Measurements from ENCODE around the gene TPK1.
"Not testable (repeated sequence)": the region's sequence is repeated elsewhere in the genome, so short reads cannot be mapped to it uniquely, and the experiment has no call there.

TPK1 gene

DNA sequence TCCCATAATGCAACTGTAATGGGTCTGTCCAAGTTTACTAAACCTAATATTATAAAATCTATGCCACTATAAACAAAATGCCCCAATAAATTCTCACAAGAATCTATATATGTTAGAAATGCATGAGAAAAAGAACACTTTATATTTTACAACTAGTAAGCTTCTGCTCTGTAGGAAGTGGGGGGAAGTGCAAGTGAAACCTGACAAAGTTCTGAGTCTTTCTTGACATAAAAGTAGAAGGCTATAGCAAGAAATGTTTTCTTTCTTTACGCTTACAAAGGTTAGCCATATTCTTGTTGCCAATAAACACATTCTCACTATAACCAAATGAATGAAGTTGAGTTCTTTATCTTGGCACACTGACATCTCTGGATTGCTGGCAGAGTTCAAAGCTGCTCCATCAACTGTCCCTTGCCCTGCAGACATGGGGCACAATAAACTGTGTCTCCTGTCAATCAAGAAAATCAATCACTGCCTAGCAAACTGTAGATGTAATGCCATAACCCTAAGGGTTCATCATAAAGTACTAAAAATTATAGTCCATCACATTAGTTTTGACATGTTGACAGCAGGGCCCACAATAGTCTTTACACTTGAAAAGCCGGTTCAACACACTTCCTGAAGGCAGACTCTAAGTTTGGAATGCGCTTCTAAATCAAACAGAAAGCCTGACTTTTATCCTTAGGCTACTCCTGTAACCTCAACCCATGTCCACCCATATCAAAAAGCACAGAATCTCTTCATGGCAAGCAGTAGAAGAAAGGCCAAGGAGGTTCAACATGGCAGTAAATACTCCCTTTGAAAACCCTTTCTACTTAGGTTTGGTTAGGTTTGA lies 58.6 kb downstream of the TPK1 start:
- no peak for DNase-seq (ENCODE audit: low read depth)

DNA sequence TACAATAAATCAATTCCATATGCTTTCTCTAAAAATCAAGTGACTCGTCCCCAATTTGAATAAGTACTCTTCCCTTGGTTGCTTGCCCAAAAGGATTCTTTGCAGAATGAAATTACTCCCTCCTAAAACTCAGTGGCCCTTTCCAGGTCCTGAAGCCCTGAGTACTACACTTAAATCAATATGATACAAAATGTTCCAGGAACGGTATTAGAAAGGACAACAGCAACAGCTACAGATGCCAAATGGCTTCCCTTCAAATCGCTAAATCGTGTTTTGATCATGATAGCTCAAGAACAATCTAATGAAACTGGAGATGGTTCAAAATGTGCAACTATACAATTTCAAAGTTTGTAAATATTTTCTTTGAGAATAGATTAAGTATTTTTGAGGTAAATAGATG lies 59.4 kb downstream of the TPK1 start:
- DNase-seq (ENCODE audit: low read depth): no peak

DNA sequence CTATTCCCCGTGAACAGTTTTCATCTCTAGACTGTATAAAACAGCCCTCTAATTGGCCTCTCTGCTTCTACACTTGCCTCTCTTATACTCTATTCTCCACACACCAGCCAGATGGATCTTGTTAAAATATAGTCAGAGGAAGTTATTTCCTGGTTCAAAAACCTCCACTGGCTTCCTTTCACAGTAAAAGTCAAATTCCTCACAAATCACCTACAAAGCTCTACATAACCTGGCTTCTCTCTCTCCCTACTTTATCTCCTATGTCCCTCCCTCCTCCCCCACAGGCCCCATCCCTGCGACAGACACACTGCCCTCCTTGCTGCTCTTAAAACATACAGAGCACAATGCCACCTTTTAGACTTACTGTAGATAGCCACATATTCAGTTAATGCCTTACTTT lies 60.1 kb downstream of the TPK1 start:
- no peak for DNase-seq (ENCODE audit: low read depth)

DNA sequence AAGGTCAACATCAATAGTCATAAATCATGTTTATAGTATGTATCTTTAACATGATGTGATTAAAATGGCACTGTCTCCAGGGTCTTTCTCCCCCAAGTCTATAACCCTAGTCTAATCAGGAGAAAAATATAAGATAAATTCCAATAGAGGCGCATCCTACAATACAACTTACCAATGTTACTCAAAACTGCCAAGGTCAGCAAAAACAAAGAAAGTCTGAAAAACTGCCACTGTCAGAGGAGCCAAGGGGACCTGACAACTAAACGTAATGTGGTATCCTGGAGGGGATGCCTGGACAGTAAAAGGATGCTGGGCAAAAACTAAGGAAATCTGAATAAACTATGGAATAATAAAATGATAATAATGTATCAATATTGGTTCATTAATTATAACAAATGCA lies 63.9 kb downstream of the TPK1 start:
- no peak for DNase-seq (ENCODE audit: low read depth)

DNA sequence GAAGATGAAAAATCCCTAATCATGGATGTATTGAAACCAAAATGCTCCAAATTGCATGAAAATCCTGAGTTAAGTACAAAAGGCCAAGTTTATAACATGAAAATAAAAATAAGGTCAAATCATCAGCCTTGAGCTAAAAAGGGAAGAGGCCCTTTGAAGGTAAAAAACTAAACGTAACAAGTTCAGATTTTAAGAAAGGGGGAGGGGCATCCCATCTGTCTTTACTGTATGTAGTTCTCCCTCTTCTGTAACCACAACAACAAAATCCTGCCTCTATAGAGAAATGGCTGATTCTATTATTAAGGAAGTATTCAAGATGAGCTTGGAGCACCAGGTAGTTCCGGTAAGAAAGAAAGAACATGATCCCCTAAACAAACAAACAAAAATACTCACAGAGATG lies 64.7 kb downstream of the TPK1 start:
- DNase-seq (ENCODE audit: low read depth): no peak

DNA sequence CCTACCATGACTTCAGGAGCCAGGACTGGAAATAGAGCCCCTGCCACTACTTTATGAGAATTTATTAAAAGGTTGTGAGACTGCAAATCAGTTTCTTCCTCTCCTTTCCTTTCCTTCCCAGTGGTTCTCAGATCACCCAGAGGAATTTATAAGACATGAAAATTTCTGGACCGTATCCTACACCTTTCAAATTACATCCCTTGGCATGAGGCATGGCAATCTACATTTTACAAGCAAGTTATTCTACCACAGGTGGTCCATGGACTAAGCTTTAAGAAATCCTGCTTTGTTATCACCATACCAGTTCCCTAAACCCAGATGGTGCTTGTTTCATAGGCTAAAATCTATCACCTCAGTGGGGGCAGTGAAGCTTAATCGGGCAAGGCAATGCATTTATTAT lies 66.5 kb downstream of the TPK1 start:
- DNase-seq (ENCODE audit: low read depth): no peak

DNA sequence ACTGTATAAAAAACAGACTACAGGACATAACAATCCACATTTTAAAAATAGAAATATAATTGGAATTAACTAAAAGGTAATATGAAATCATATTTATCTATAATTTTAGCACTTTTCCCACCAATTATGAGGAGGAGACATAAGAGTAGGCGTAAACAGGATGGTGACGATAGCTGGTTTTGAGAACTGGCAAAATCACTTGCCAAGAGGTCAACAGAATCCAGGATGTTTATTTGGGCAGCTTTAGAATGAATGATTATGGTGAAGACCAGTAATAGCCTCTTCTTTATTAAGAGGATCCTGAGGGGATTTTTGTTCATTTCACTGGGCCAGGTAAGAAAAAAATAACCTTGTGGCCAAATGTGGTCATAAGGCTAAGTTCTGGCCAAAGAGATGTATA lies 67.2 kb downstream of the TPK1 start:
- no peak for DNase-seq (ENCODE audit: low read depth)

DNA sequence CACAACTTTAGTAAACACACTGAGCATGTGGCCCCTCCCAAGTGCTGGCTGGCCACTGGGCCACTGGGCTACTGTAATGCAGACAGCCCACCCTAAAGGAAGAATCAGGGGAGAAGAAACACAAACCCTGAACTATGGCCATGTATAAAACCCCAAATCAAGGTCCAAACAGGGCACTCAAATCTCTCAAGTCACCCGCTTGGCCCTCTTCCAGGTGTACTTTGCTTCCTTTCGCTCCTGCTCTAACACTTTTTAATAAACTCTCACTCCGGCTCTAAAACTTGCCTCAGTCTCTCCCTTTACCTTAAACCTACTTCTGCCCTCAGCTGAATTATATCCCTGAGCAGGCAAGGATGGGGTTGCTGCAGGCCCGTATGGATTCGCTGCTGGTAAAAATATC lies 72.6 kb downstream of the TPK1 start:
- no peak for DNase-seq (ENCODE audit: low read depth)

DNA sequence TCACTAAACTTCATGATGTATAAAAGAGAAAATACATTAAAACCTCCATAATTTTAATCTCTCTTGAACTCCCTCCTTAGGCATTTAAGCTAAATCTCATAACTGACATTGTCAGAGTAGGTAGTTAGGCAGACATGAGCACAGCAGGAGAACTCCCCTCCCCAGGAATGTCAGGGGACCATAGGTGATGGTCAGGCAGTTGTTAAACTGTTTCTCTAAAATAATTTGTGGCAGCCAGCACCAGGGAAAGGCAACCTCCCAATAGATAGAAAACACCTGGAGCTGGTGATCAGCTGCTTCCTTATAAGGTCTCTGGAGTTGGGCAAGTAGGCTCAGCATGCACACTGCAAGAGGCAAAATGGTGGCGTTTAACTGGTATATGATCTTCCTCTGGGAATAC lies 73.0 kb downstream of the TPK1 start:
- DNase-seq (ENCODE audit: low read depth): no peak

DNA sequence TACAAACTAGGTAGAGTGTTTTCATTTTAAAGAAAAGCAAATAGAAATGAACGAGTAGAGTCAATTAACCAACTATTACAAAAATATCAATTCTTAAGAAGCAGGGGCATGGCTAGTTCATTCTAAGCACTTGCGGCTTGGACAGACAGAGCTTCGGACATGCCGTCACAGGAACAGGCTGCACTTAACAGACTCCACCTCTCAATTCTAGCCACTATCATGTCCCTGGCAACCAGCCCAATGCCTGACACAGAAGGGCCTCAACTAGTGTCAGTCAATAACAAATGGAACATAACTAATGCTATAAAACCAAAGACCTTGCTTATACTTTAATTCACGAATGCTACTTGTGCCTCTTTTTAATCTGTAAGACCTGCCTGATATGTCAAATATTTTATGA lies 74.4 kb downstream of the TPK1 start:
- no peak for DNase-seq (ENCODE audit: low read depth)

DNA sequence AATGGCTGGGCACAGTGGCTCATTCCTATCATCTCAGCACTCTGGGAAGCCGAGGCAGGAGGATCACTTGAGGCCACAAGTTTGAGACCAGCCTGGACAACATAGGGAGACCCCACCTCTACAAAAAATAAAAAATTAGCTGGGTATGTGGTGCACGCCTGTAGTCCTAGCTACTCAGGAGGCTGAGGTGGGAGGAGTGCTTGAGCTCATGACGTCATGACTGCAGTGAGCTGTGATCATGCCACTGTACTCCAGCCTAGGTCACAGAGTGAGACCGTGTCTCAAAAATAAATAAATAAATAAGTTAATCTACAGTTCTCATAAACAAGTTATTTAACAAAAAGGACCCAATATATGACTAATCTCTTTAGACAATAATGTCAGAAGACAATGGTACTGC lies 76.2 kb downstream of the TPK1 start:
- DNase-seq (ENCODE audit: low read depth): no peak

DNA sequence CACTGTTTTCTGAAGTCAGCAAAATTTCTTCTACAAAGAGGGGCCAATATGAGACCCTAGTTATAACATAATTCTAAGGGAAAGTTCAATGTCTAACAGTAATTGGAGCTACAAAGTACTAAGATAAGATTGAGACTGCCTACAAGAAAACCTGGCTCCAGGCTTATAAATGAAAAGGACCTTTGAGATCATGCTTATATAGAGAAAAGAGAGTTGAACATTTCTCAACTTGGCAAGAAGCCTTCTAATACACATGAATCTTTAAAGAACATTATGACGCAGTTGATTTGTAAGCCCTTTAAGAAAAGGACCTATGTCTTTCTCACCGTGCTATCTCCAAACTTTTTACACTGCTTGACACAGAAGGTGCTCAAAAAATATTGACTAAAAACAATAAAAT lies 87.9 kb downstream of the TPK1 start:
- no peak for DNase-seq (ENCODE audit: low read depth)

DNA sequence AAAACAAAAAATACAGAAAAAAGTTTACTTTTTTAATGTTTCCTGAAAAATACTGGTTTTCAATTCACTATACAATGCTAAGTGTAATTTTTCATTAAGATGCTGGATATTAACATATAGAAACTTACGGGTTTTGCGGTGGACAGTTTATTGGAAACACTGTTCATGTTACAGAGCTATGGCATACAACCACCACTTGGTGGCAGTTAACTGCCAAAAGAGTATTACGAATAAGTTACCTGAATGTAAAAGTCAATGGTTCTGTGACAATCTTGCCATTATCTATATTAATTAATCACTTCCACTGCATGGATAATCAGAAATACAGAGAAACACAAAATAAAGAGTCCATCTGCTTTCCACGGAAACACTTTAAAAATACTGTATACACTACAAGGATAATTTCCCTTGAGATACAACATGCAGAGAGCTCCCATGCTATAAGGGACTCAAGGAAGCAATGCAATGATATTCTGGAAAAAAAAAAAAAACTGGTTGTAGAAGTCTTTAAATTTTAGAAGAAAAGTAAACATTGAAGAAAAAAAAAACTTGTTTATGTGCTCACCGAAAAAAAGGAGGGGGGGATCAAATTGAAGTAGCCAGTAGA lies 97.0 kb downstream of the TPK1 start:
- DNase-seq (ENCODE audit: low read depth): no peak

DNA sequence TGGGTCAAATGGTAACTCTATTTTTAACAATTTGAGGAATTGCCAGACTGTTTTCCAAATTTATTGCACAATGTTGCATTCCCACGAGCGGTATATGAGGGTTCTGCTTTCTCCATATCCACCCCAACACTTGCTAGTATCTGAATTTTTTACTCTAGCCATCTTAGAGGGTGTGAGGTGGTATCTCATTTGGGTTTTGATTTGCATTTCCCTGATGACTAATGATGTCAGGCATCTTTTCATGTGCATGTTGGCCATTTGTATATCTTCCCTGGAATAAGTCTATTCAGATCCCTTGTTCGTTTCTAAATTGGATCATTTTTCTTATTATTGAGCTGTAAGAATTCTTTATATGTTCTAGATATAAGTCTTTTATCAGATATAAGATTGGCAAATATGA lies 97.7 kb downstream of the TPK1 start:
- DNase-seq (ENCODE audit: low read depth): no peak

DNA sequence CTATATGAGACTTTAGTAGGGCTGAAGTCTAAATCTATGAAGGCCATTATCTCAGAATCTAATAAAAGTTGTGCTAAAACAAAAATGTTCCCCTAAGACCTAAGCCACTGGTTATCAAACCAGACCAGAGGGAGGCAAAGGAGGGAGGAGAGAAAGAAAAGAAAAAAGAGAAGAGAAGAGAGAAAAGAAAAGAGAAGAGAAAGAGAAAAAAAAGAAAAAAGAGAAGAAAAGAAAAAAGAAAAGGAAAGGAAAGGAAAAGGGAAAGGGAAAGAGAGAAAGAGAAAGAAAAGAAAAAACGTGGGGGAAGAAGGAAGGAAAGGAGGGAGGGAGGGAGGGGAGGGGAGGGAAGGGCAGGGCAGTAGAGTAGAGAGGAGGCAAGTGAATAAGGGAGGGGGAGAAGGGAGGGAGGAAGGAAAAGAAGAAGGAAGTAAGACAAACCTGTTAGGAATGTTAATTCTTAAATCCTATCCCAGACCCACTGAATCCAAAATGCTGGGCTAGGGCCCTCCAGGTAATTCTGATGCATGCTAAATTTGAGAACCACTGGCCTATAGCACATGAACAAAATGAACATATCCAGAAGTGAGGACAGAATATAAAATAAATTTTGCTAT lies 98.9 kb downstream of the TPK1 start:
- no peak for DNase-seq (ENCODE audit: low read depth)

DNA sequence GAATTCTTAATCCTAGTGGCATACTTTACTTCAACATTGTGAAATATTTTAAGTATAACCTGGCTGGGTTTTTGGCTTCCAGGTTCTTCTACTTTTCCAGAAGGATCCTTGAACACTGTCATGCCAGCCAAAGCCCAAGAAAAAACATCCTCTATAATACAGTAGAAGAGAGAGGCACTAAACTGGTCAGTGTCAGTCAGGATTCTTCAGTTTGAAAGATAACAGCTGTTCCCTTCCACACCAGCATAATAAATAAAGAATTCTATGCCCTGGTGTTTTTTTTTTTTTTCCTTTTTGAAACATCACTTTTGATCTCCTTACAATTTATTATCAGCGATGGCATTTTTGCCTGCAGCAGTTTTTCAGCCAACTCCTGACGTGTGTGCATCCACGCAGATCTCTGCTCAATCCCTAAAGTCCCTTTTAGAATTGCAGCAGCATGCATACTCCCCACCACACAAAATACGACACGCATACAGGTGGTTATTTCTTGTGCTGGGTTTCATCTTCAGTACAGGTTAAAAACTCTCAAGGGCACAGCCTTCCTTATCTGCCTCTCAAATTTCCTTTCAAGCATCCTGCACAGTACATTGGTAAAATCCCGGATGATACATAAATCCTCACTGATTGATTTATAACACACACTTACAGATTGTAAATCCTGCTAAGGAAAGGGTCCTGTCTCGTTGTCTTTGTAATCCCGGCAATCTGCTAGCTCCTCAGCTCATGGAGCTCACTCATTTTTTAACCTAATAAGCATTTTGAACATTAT lies 100.2 kb downstream of the TPK1 start:
- DNase-seq (ENCODE audit: low read depth): no peak

DNA sequence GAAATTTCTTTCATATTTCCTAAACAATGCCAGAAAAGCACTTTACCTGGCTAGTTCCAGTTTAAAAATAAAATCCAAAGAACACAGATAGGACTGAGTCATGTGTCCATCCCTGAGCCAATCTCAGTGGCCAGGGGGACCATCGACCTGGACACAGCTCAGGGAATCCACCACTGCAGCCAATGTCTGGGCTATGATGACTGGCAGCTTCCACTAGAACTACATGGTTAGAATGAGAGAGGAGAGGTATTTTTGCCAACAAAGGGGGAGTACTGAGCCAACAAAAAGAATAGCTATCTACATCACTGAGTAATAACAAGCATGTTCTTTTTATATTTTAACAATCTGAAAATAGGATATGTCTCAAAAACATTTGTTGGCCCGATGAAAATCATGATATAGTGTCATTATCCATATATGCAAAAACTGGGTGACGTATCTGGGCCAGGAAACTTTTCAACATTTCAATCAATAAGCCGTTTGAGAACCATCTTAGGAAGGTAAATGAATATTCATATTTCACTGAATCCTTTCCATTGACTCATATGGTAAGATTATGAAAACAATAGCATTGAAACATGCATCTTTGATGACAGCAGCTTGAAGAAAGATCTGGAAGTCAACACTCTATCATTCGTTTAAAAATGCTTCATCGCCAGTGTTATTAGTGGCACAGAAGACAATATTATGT lies 104.0 kb downstream of the TPK1 start:
- DNase-seq (ENCODE audit: low read depth): no peak

DNA sequence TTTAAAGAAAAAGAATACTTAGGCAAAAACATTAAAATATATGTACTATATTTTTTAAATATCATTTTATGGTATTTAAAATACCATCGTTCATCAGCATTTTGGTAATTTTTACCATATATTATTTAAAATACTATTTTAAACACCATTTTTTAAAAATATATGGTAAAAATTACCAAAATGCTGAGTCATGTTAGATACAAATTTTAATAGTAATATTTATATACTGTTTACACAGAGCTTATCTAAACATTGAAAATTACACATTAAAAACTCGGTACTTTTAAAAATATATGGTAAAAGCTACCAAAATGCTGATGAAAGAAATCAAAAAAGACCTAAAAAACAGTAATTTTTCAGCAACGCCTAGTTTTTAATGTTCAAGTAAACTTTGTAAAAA lies 105.6 kb downstream of the TPK1 start:
- DNase-seq (ENCODE audit: low read depth): no peak

DNA sequence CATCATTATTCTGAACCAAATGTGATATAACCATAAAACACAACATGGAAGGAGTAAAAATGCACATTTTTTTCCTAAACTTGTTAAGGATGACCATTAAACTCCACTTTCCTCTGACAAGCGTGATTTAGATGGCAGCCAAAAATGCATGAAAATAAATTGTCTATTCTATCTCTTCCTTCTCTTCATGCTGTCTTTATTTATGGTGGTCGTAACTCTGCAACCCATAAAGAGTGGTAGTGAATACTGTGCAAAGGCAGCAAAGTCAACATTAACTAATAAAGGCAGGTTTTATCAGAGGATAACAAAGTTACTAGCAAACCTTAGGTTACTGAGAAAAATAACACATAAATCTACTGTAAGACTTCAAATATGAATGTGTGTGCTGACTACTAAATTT lies 106.6 kb downstream of the TPK1 start:
- DNase-seq (ENCODE audit: low read depth): no peak

DNA sequence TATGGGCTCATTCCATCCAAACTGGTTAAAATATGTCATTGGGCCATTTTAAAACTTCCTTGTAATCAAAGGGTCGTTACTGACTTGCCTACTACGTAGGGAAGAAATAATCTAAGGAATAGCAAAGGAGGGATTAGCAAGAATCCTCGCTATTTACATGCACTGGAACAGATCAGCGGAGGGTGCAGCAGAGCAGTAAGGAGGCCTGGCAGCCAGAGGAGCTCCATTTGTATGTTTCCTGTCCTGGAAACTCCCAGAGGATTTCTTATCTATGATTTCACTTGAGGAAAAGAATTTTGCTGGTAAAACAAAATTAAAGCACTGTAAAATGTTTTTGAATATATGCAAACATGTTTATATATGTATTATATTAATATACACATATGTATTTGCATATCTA lies 107.3 kb downstream of the TPK1 start:
- no peak for DNase-seq (ENCODE audit: low read depth)

DNA sequence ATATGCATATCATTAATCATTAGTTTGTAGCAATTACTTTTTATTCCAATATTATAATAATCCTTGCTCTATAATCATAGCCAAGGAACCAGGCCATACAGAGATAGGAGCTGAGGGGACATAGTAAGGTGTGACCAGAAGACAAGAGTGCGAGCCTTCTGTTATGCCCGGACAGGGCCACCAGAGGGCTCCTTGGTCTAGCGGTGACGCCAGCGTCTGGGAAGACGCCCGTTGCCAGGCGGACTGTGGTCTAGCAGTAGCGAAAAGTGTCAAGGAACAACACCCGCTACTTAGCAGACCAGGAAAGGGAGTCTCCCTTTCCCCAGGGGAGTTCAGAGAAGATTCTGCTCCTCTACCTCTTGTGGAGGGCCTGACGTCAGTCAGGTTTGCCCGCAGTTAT lies 109.0 kb downstream of the TPK1 start:
- not testable (repeated sequence) for DNase-seq (ENCODE audit: low read depth)

DNA sequence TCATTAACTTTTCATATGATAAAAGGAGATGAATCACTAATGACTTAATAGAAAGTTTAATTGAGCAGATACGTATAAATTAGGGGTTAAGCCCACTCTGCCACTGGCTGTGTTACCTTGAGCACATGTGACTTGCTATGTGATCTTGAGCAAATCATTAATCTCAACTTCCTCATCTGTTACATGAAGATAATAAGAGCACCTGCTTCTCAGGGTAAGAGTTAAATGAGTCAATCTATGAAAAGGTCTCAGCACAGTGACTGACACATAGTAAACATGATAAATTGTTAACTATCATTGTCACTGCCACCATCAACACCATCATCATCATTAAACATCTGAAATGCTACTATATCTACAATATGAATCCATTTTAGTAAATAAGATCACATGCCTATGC lies 110.8 kb downstream of the TPK1 start:
- DNase-seq (ENCODE audit: low read depth): no peak

Measured in stimulated activated CD8-positive, alpha-beta memory T cell treated with anti-CD3 and anti-CD28 coated beads, Interleukin-15, amount 100 ng/mL, for 1 hour (primary cell).